H1 (cell line): ENCODE data around the gene NPNT. TPM values are rescaled to one million over a fixed set of nuclear protein-coding genes. Genes with fewer than 3 reads are reported as not detected.

Experiments used
- CTCF ChIA-PET: fragments of 300-600 bp; sonication (Branson Sonifier 250); formaldehyde crosslinking; loops from one replicate; lab custom pipeline; 2021; ENCODE audit not compliant: partially characterized antibody; lab: Charles Lee
- POLR2A ChIA-PET: fragments of 300-600 bp; sonication (Branson Sonifier 250); formaldehyde crosslinking; loops from one replicate; lab custom pipeline; 2021; ENCODE audit warnings: inconsistent platforms; ENCODE audit not compliant: partially characterized antibody; lab: Charles Lee
- DNase-seq, 2 experiments: peaks; one replicate each; pipeline versions ENCODE4 v3.0.0 to v3.0.0-alpha.2; 2010 to 2022; ENCODE audit warnings: low spot score in 2 of 2, low read depth in 1 of 2, mixed read lengths in 1 of 2
- FAIRE-seq: peaks from 2 replicates; lab custom pipeline; 2011; peaks lifted over from hg19 to GRCh38; lab: Jason Lieb, UNC
- H2AFZ ChIP-seq: 2 replicates; pipeline ENCODE4 v1.8.1; 2012; ENCODE audit warnings: low read length, inconsistent platforms
- H2AK5ac ChIP-seq: 2 replicates; pipeline ENCODE4 v1.6.1; 2013; ENCODE audit warnings: low read depth, low read length
- H2BK120ac ChIP-seq: replicated peaks from 2 replicates; pipeline ENCODE3; 2013; ENCODE audit warnings: low read depth, low read length, inconsistent platforms
- H2BK12ac ChIP-seq: 2 replicates; pipeline ENCODE4 v1.6.1; 2013; ENCODE audit warnings: low read depth, low read length
- H2BK15ac ChIP-seq: 2 replicates; pipeline ENCODE4 v1.6.1; 2013; ENCODE audit warnings: low read length
- H2BK20ac ChIP-seq: 2 replicates; pipeline ENCODE4 v1.6.1; 2013; ENCODE audit warnings: low read length
- H2BK5ac ChIP-seq: 2 replicates; pipeline ENCODE4 v1.6.1; 2013; ENCODE audit warnings: low read depth, low read length
- H3K14ac ChIP-seq: 2 replicates; pipeline ENCODE4 v1.6.1; 2013; ENCODE audit warnings: inconsistent platforms; ENCODE audit not compliant: insufficient read length
- H3K18ac ChIP-seq: 2 replicates; pipeline ENCODE4 v1.6.1; 2013; ENCODE audit warnings: low read length; ENCODE audit errors: extremely low read depth
- H3K23ac ChIP-seq: 2 replicates; pipeline ENCODE4 v1.6.1; 2013; ENCODE audit warnings: inconsistent platforms; ENCODE audit not compliant: insufficient read length
- H3K23me2 ChIP-seq: 2 replicates; pipeline ENCODE4 v1.6.1; 2013; ENCODE audit warnings: low read depth, low read length
- H3K27ac ChIP-seq: 2 replicates; pipeline ENCODE4 v1.6.1; 2011; ENCODE audit warnings: low read depth, low read length, inconsistent platforms
- H3K27me3 ChIP-seq, 4 experiments: replicated peaks in 1 of 4; 1 replicate in 1 of 4; 2 replicates in 3 of 4; pipeline versions ENCODE4 v1.6.1 to v1.8.1; 2011 to 2013; ENCODE audit warnings: low read length in 3 of 4, mild to moderate bottlenecking in 3 of 4, inconsistent platforms in 2 of 4, mixed read lengths in 2 of 4, moderate library complexity in 1 of 4; ENCODE audit not compliant: control insufficient read depth in 3 of 4, insufficient read depth in 3 of 4; ENCODE audit errors: extremely low read depth in 1 of 4
- H3K36me3 ChIP-seq, 4 experiments: 2 replicates each; pipeline versions ENCODE4 v1.6.1 to v1.8.1; 2011 to 2013; ENCODE audit warnings: mild to moderate bottlenecking in 4 of 4, low read length in 3 of 4, moderate library complexity in 2 of 4, control low read depth in 1 of 4, inconsistent platforms in 1 of 4; ENCODE audit not compliant: insufficient read depth in 4 of 4, control insufficient read depth in 2 of 4
- H3K4ac ChIP-seq: replicated peaks from 2 replicates; pipeline ENCODE3; 2013; ENCODE audit warnings: low read length, low read depth, mixed read lengths, inconsistent platforms; ENCODE audit not compliant: insufficient read length
- H3K4me1 ChIP-seq, 4 experiments: replicated peaks in 1 of 4; 1 replicate in 1 of 4; 2 replicates in 3 of 4; pipeline versions ENCODE4 v1.6.1 to v1.8.1; 2011 to 2013; ENCODE audit warnings: low read length in 3 of 4, inconsistent platforms in 2 of 4, mixed read lengths in 1 of 4; ENCODE audit not compliant: insufficient read depth in 4 of 4, control insufficient read depth in 3 of 4
- H3K4me2 ChIP-seq, 2 experiments: 2 replicates each; pipeline versions ENCODE4 v1.6.1 to v1.8.1; 2011 to 2013; ENCODE audit warnings: low read depth in 2 of 2, low read length in 2 of 2, control low read depth in 1 of 2, inconsistent platforms in 1 of 2, mild to moderate bottlenecking in 1 of 2; ENCODE audit not compliant: insufficient read depth in 1 of 2
- H3K4me3 ChIP-seq, 4 experiments: fragments of 200-600, 300-600 bp in 1 of 4; sonication (generic), shearing (Covaris generic), sonication (Bioruptor Twin) in 1 of 4; 2 replicates each; pipeline versions ENCODE4 v1.5.1 to v1.8.1; 2011 to 2016; ENCODE audit warnings: low read length in 4 of 4, low read depth in 3 of 4, control low read depth in 2 of 4, inconsistent platforms in 2 of 4, mild to moderate bottlenecking in 2 of 4, mixed read lengths in 1 of 4, moderate library complexity in 1 of 4; ENCODE audit not compliant: insufficient read depth in 2 of 4; ENCODE audit errors: extremely low read depth in 1 of 4
- H3K56ac ChIP-seq: replicated peaks from 2 replicates; pipeline ENCODE3; 2013; ENCODE audit warnings: low read depth, mild to moderate bottlenecking, mixed read lengths, low read length, inconsistent platforms; ENCODE audit not compliant: insufficient read length
- H3K79me1 ChIP-seq: 2 replicates; pipeline ENCODE4 v1.6.1; 2013; ENCODE audit warnings: low read depth, low read length, control low read depth
- H3K79me2 ChIP-seq, 2 experiments: 2 replicates each; pipeline versions ENCODE4 v1.6.1 to v1.8.1; 2012 to 2013; ENCODE audit warnings: low read length in 2 of 2, mild to moderate bottlenecking in 2 of 2, inconsistent platforms in 1 of 2; ENCODE audit not compliant: insufficient read depth in 2 of 2, control insufficient read depth in 1 of 2
- H3K9ac ChIP-seq, 4 experiments: replicated peaks in 1 of 4; 1 replicate in 1 of 4; 2 replicates in 3 of 4; pipeline versions ENCODE4 v1.6.1 to v1.8.1; 2011 to 2013; ENCODE audit warnings: low read depth in 3 of 4, low read length in 3 of 4, control low read depth in 2 of 4, mild to moderate bottlenecking in 2 of 4, moderate library complexity in 2 of 4, inconsistent platforms in 1 of 4; ENCODE audit errors: extremely low read depth in 1 of 4
- H3K9me3 ChIP-seq, 2 experiments: 2 replicates each; pipeline versions ENCODE4 v1.6.1 to v1.8.1; 2012 to 2013; ENCODE audit warnings: mild to moderate bottlenecking in 2 of 2, moderate library complexity in 2 of 2, control low read depth in 1 of 2, inconsistent platforms in 1 of 2, low read depth in 1 of 2, low read length in 1 of 2, mixed read lengths in 1 of 2; ENCODE audit not compliant: insufficient read depth in 2 of 2
- H4K20me1 ChIP-seq, 2 experiments: replicated peaks in 1 of 2; 2 replicates each; pipeline versions ENCODE3 to v1.8.1; 2011 to 2013; ENCODE audit warnings: inconsistent platforms in 2 of 2, low read length in 2 of 2, mild to moderate bottlenecking in 1 of 2; ENCODE audit not compliant: insufficient read depth in 2 of 2, control insufficient read depth in 1 of 2
- H4K5ac ChIP-seq: 2 replicates; pipeline ENCODE4 v1.6.1; 2013; ENCODE audit warnings: low read length, low read depth, mixed read lengths, inconsistent platforms; ENCODE audit not compliant: insufficient read length
- H4K8ac ChIP-seq: 2 replicates; pipeline ENCODE4 v1.8.0; 2013; ENCODE audit warnings: mild to moderate bottlenecking, moderate library complexity, low read length, inconsistent platforms; ENCODE audit not compliant: insufficient read depth; ENCODE audit errors: extremely low read depth
- H4K91ac ChIP-seq: replicated peaks from 2 replicates; pipeline ENCODE3; 2013; ENCODE audit warnings: low read length, mixed read lengths, inconsistent platforms; ENCODE audit not compliant: insufficient read length
- CBX5 ChIP-seq: fragments of 300-800, 300-1000 bp; sonication (generic); IDR thresholded peaks from 2 replicates; pipeline ENCODE4 v1.7.1; 2016; ENCODE audit warnings: antibody characterized with exemption, low read length, low read depth
- CTBP2 ChIP-seq: IDR thresholded peaks from 2 replicates; pipeline ENCODE4 v1.7.0; 2011; ENCODE audit warnings: borderline replicate concordance, mild to moderate bottlenecking, moderate library complexity, mixed read lengths, low read length; ENCODE audit not compliant: insufficient read depth, insufficient read length
- GTF2F1 ChIP-seq: IDR thresholded peaks from 2 replicates; pipeline ENCODE4 v1.6.1; 2012; ENCODE audit warnings: low read depth, low read length, improper control_type of control experiment, borderline replicate concordance
- KDM5A ChIP-seq: fragments of 200-600 bp; IDR thresholded peaks from 2 replicates; pipeline ENCODE4 v1.7.1; 2012; ENCODE audit warnings: mild to moderate bottlenecking, low read length, inconsistent platforms, mixed read lengths
- RXRA ChIP-seq: IDR thresholded peaks from 2 replicates; pipeline ENCODE4 v1.6.1; 2011; ENCODE audit warnings: low read depth, mild to moderate bottlenecking, low read length, moderate library complexity; ENCODE audit not compliant: insufficient read depth
- SIN3A ChIP-seq, 2 experiments: IDR thresholded peaks in 1 of 2; conservative IDR thresholded peaks in 1 of 2; 2 replicates each; pipeline ENCODE4 v1.6.1; 2011 to 2012; ENCODE audit warnings: low read length in 2 of 2, improper control_type of control experiment in 1 of 2, low read depth in 1 of 2, mild to moderate bottlenecking in 1 of 2
- SIX5 ChIP-seq: IDR thresholded peaks from 2 replicates; pipeline ENCODE4 v1.6.1; 2011; ENCODE audit warnings: mild to moderate bottlenecking, low read depth, low read length
- TAF7 ChIP-seq: optimal IDR thresholded peaks from 2 replicates; pipeline ENCODE3; 2011; ENCODE audit warnings: low read depth, mild to moderate bottlenecking, inconsistent platforms, low read length, moderate library complexity, borderline replicate concordance
- polyA plus RNA-seq, 7 experiments: library from polyadenylated mRNA; depleted of rRNA in 3 of 7; stranded (reverse) in 5 of 7; unstranded in 2 of 7; fragments of >200 nt in 5 of 7; fragments of 200-250 nt in 2 of 7; gene quantifications; 1 replicate in 5 of 7; 2 replicates in 1 of 7; 4 replicates in 1 of 7; pipeline versions ENCODE4 v1.2.1 to v1.2.3, GENCODE V29; 2011 to 2013; ENCODE audit warnings: missing spikeins in 2 of 7, mixed read lengths in 2 of 7
- total RNA-seq: library from RNA; stranded (reverse); fragmentation: NEBNext Ultra II Directional; extraction: Animal tissue kit (Norgen Biotek cat#: 25700); gene quantifications from 2 replicates; pipeline ENCODE4 v1.2.1, GENCODE V29; 2021

The NPNT gene
- total and polyA plus RNA-seq, 2 of the 8 experiments (the other 6 are each of a cell fraction or from before 2014, with no cell fraction given) = 0.24 to 0.97 TPM

DNA sequence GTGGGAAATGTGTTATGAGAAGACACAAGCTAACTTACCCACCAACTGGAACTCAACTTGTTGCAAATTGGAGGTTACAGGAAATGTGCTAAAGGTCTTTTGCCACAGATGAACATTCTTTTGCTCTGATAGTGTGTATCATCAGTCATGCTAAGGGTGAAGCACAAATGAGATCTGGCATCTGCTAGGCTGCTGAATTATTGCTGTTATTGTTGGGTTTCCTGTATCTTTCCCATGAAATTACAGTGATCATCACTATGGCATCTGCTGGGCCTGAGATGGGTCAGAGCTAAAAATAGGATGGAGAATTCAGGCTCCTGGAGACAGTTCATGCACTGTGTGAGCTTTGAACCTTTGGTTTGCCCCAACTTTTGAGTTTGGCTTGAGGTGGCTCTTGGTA, 124.5 kb downstream of the NPNT start:
- Histone ChIP-seq H2BK12ac (no peak overlapping the region), H3K4me1 (no peaks in the 10 kb centered on the region), H2BK15ac (no peak overlapping the region), H3K18ac (no peak overlapping the region), H3K56ac (no peak overlapping the region), H3K4me3 (no peak overlapping the region), H3K9me3 (no peaks in the 10 kb centered on the region), H2BK5ac (no peak overlapping the region), H3K36me3 (no peaks in the 10 kb centered on the region), H3K27ac (no peak overlapping the region), H4K8ac (no peak overlapping the region), H3K4ac (no peak overlapping the region), H3K79me1 (no peaks in the 10 kb centered on the region), H2BK20ac (no peak overlapping the region), H3K79me2 (no peaks in the 10 kb centered on the region), H3K9ac (no peak overlapping the region), H3K4me2 (no peak overlapping the region), H2AFZ (no peak overlapping the region), H4K20me1 (no peaks in the 10 kb centered on the region), H3K14ac (no peak overlapping the region), H2BK120ac (no peak overlapping the region), H2AK5ac (no peak overlapping the region), H4K5ac (no peak overlapping the region), H3K27me3 (no peaks in the 10 kb centered on the region), H4K91ac (no peak overlapping the region), H3K23ac (no peak overlapping the region), H3K23me2 (no peaks in the 10 kb centered on the region)
- ChIA-PET POLR2A (no interaction called here), CTCF (no interaction called here)
- FAIRE-seq = no peak
- DNase-seq = no peak
- TF ChIP-seq TAF7 (no peak), SIN3A (conservative IDR thresholded peaks at IDR 0.05 in 1 of 2, IDR thresholded peaks at IDR 0.05 in 1 of 2; ENCODE audit: low read depth in 1 of 2, low read length in 2 of 2) (no peak), RXRA (no peak), GTF2F1 (no peak), CBX5 (no peak), CTBP2 (no peak), KDM5A (no peak), SIX5 (no peak)
